MM.1S (cell line): ENCODE measurements around the gene TMEM72.

Experiments
- CTCF ChIP-seq: fragments of 300-600 bp; sonication (generic); IDR thresholded peaks from 2 replicates; pipeline ENCODE4 v1.5.1; 2016; ENCODE audit warnings: antibody characterized with exemption, low read length, mixed read lengths
- EZH2 ChIP-seq: fragments of 300-600 bp; sonication (generic); optimal IDR thresholded peaks from 2 replicates; pipeline ENCODE3; 2017; ENCODE audit warnings: low read depth, mild to moderate bottlenecking, antibody characterized with exemption, low read length, mixed read lengths
- EZH2phosphoT487 ChIP-seq: fragments of 300-600 bp; sonication (generic); IDR thresholded peaks from 2 replicates; pipeline ENCODE4 v1.6.1; 2018; ENCODE audit warnings: antibody characterized with exemption, low read length

DNA sequence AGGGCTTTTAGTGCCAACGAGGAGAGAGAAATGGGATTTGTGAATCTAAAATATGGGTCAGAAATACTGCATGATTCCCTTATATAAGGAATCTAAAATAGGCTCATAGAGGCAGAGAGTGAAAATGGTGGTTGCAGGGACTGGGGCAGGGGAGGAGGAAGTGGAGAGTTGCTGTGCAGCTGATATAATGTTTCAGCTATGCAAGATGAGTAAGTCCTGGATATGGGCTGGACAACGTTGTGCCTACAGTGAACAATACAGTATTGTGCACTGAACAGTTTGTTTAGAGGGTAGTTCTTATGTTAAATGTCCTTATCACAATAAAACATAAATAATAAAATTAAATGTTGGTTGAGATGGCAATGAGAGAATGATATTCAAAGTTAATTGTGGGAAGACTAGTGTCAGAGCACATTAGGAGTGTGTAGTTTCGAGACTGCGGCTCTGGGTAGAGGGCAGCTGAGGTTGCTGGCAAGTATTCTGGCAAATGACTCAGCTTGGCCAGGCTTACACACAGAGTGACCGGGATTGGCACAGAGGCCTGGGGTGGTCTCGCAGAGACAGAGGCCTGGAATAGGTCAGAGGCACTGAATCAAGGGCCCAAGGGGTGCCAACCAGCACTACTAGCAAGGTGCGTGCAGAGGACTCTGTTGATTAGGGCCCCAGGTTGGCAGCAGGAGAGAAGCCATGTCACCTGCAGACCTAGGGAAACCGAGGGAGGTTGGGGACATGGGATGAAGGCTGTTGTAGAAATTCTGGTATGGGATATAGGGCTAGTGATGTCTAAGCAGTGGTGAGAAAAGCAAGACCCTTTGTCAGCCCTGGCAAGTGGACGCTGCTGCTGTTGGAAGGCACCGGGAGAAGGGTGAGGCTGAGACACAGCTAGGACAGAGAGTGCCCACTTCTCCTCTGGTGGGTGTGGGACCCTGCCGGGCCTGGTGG lies 70.3 kb downstream of the TMEM72 start:
- no peak for TF ChIP-seq CTCF
- no peak for TF ChIP-seq EZH2phosphoT487
- TF ChIP-seq EZH2: no peak
